Liver (tissue), 9 donors: ENCODE measurements around the gene CIB4. TPM values are rescaled to one million over a fixed set of nuclear protein-coding genes. Genes with fewer than 3 reads are reported as not detected.

ENCODE experiments used
- DNase-seq: peaks from one replicate; pipeline ENCODE4 v3.0.0-alpha.2; 2017; ENCODE audit warnings: low spot score
- H3K27ac ChIP-seq, 2 donors: one replicate each; pipeline ENCODE4 v1.7.0; 2013; ENCODE audit warnings: inconsistent platforms in 2 of 2, low read length in 2 of 2, control low read depth in 1 of 2, low read depth in 1 of 2, mild to moderate bottlenecking in 1 of 2
- H3K27me3 ChIP-seq, 4 donors: one replicate each; pipeline versions ENCODE4 v1.6.1 to v1.7.0; 2013; ENCODE audit warnings: low read length in 3 of 4, inconsistent platforms in 1 of 4, mild to moderate bottlenecking in 1 of 4, moderate library complexity in 1 of 4; ENCODE audit not compliant: control insufficient read depth in 4 of 4, insufficient read depth in 4 of 4
- H3K36me3 ChIP-seq, 4 donors: one replicate each; pipeline versions ENCODE4 v1.6.1 to v1.7.0; 2013; ENCODE audit warnings: low read length in 3 of 4, mild to moderate bottlenecking in 3 of 4, low read depth in 1 of 4, moderate library complexity in 1 of 4; ENCODE audit not compliant: control insufficient read depth in 4 of 4, insufficient read depth in 3 of 4
- H3K4me1 ChIP-seq, 4 donors: one replicate each; pipeline versions ENCODE4 v1.6.1 to v1.7.0; 2013; ENCODE audit warnings: low read length in 3 of 4, mild to moderate bottlenecking in 3 of 4, moderate library complexity in 1 of 4; ENCODE audit not compliant: control insufficient read depth in 4 of 4, insufficient read depth in 4 of 4
- H3K4me3 ChIP-seq, 3 donors: one replicate each; pipeline versions ENCODE4 v1.6.1 to v1.7.0; 2013; ENCODE audit warnings: low read length in 3 of 3, control low read depth in 1 of 3, low read depth in 1 of 3, mild to moderate bottlenecking in 1 of 3
- H3K9ac ChIP-seq, 2 donors: one replicate each; pipeline ENCODE4 v1.7.0; 2013; ENCODE audit warnings: low read length in 2 of 2, mild to moderate bottlenecking in 2 of 2, moderate library complexity in 2 of 2, control low read depth in 1 of 2, low read depth in 1 of 2
- H3K9me3 ChIP-seq, 4 donors: one replicate each; pipeline versions ENCODE4 v1.6.1 to v1.7.0; 2013; ENCODE audit warnings: low read length in 3 of 4; ENCODE audit not compliant: control insufficient read depth in 4 of 4
- ATF3 ChIP-seq: IDR thresholded peaks from 2 replicates; pipeline ENCODE4 v1.6.1; 2016; ENCODE audit warnings: antibody characterized with exemption
- CTCF ChIP-seq: fragments of 150-350 bp; IDR thresholded peaks from 2 replicates; pipeline ENCODE4 v1.5.1; 2017; ENCODE audit warnings: improper control_type of control experiment, low read depth, low read length; ENCODE audit not compliant: missing input control
- EGR1 ChIP-seq, 2 donors: IDR thresholded peaks; 2 replicates each; pipeline ENCODE4 v1.6.1; 2016 to 2018; ENCODE audit warnings: antibody characterized with exemption in 2 of 2, low read depth in 2 of 2
- FOXA1 ChIP-seq: IDR thresholded peaks from 2 replicates; pipeline ENCODE4 v1.6.1; 2016; ENCODE audit warnings: antibody characterized with exemption
- FOXA2 ChIP-seq: IDR thresholded peaks from 2 replicates; pipeline ENCODE4 v1.6.1; 2016; ENCODE audit warnings: antibody characterized with exemption
- HNF4A ChIP-seq, 2 donors: conservative IDR thresholded peaks; 2 replicates each; pipeline ENCODE4 v1.6.1; 2016; ENCODE audit warnings: antibody characterized with exemption in 2 of 2, mild to moderate bottlenecking in 2 of 2
- HNF4G ChIP-seq: IDR thresholded peaks from 2 replicates; pipeline ENCODE4 v1.6.1; 2016; ENCODE audit warnings: antibody characterized with exemption
- JUND ChIP-seq, 2 donors: IDR thresholded peaks; 2 replicates each; pipeline ENCODE4 v1.6.1; 2016; ENCODE audit warnings: antibody characterized with exemption in 2 of 2
- MAX ChIP-seq: IDR thresholded peaks from 2 replicates; pipeline ENCODE4 v1.6.1; 2016; ENCODE audit warnings: antibody characterized with exemption
- NR2F2 ChIP-seq: IDR thresholded peaks from 2 replicates; pipeline ENCODE4 v1.6.1; 2016; ENCODE audit warnings: antibody characterized with exemption
- RAD21 ChIP-seq, 2 donors: IDR thresholded peaks; 2 replicates each; pipeline ENCODE4 v1.6.1; 2016; ENCODE audit warnings: antibody characterized with exemption in 2 of 2, mild to moderate bottlenecking in 2 of 2
- REST ChIP-seq: IDR thresholded peaks from 2 replicates; pipeline ENCODE4 v1.6.1; 2016; ENCODE audit warnings: antibody characterized with exemption, mild to moderate bottlenecking
- RXRA ChIP-seq, 2 donors: IDR thresholded peaks; 2 replicates each; pipeline ENCODE4 v1.6.1; 2017 to 2018; ENCODE audit warnings: antibody characterized with exemption in 2 of 2, mild to moderate bottlenecking in 1 of 2
- SP1 ChIP-seq: IDR thresholded peaks from 2 replicates; pipeline ENCODE4 v1.6.1; 2018; ENCODE audit warnings: antibody characterized with exemption, mild to moderate bottlenecking
- TAF1 ChIP-seq: conservative IDR thresholded peaks from 2 replicates; pipeline ENCODE4 v1.6.1; 2016; ENCODE audit warnings: antibody characterized with exemption, mild to moderate bottlenecking
- YY1 ChIP-seq: IDR thresholded peaks from 2 replicates; pipeline ENCODE4 v1.6.1; 2016; ENCODE audit warnings: antibody characterized with exemption, mild to moderate bottlenecking
- ZBTB33 ChIP-seq: IDR thresholded peaks from 2 replicates; pipeline ENCODE4 v1.6.1; 2016; ENCODE audit warnings: antibody characterized with exemption
- WGBS: extraction: QIAGEN DNeasy Blood & Tissue Kit; methylation state at CpG from one replicate; pipeline ENCODE4 v1.1.7; 2013; 5-methylcytosine and 5-hydroxymethylcytosine counted together
- polyA plus RNA-seq, 2 donors: library from polyadenylated mRNA; stranded (reverse) in 1 of 2; unstranded in 1 of 2; fragments of 200-250 nt in 1 of 2; fragments of >200 nt in 1 of 2; fragmentation: Nextera tagmentation in 1 of 2; extraction: Ambion mirVana in 1 of 2; gene quantifications; one replicate each; pipeline versions ENCODE4 v1.2.1 to v1.2.3, GENCODE V29; 2013 to 2015
- total RNA-seq, 2 donors: library from RNA; depleted of rRNA; stranded (reverse); fragments of >200 nt; gene quantifications; one replicate each; pipeline ENCODE4 v1.2.3, GENCODE V29; 2014
- donor health status: healthy.
- donor health status: healthy.
- donor health status: healthy.
- donor health status: healthy.
- donor health status: healthy.

CIB4 gene
- total and polyA plus RNA-seq, 4 donors = not detected

- Histone ChIP-seq H3K27me3 (peaks cover 0 to 5% (median under 1%) of the 10 kb centered on the region in 4 donors), H3K27ac (no peak overlapping the region), H3K36me3 (no peaks in the 10 kb centered on the region), H3K9ac (no peak overlapping the region), H3K4me3 (peak overlapping the region in 1 of 3 donors; percentile 29), H3K4me1 (peaks cover 0 to 13% (median 10%) of the 10 kb centered on the region in 4 donors), H3K9me3 (no peaks in the 10 kb centered on the region)
- no peak for TF ChIP-seq HNF4G
- no peak for TF ChIP-seq REST
- TF ChIP-seq FOXA1 = no peak
- no peak for TF ChIP-seq RAD21 (IDR thresholded peaks at IDR 0.05)
- no peak for TF ChIP-seq EGR1 (IDR thresholded peaks at IDR 0.05; ENCODE audit: low read depth in 2 of 2)
- no peak for TF ChIP-seq YY1
- no peak for TF ChIP-seq ATF3
- no peak for TF ChIP-seq NR2F2
- no peak for TF ChIP-seq MAX
- no peak for TF ChIP-seq FOXA2
- no peak for TF ChIP-seq SP1
- TF ChIP-seq RXRA (IDR thresholded peaks at IDR 0.05) = no peak
- TF ChIP-seq CTCF = no peak
- no peak for TF ChIP-seq TAF1
- TF ChIP-seq ZBTB33 = no peak
- no peak for TF ChIP-seq HNF4A (conservative IDR thresholded peaks at IDR 0.05)
- no peak for TF ChIP-seq JUND (IDR thresholded peaks at IDR 0.05)
- no peak for DNase-seq
- WGBS = 45% methylated on average over 28 of the region's 28 CpGs
Observed at GRCh38 chr2:26562811-26563645, 78.1 kb downstream of the CIB4 start.
